Activated CD4-positive, alpha-beta T cell treated with anti-CD3 and anti-CD28 coated beads, Interleukin-2, amount 50 U/mL, for 48 hours (primary cell): ENCODE results near the gene FOXP1.

Experiments used
- DNase-seq, 2 experiments: peaks; one replicate each; pipeline ENCODE4 v3.0.0-alpha.2; 2020

Gene FOXP1

GRCh38 chr3:71318458-71318827 is 265.1 kb downstream of the FOXP1 start:
- no peak for DNase-seq

- DNase-seq, result no peak
Measured at GRCh38 chr3:71317749-71318457, 265.6 kb downstream of the FOXP1 start.

DNA sequence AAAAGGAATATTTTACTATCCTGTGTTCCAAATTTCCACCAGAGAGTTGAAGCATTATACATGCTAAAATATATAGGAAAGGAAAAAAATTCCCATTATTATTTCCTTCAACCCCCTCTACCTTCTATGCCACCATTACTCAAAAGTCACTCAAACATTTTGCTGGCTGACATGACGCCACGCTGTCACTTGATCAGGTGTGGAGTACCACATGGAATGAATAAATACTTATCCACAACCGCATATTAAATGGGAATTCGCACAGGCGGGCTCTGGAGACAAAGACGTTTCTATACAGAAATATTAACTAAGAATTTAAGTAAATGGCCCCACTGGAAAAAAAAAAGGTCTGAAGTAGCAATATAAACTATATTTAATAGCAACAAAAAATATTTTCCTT is 266.4 kb downstream of the FOXP1 start:
- no peak for DNase-seq

GRCh38 chr3:71316066-71316777 is 267.3 kb downstream of the FOXP1 start:
- DNase-seq, result no peak

DNA sequence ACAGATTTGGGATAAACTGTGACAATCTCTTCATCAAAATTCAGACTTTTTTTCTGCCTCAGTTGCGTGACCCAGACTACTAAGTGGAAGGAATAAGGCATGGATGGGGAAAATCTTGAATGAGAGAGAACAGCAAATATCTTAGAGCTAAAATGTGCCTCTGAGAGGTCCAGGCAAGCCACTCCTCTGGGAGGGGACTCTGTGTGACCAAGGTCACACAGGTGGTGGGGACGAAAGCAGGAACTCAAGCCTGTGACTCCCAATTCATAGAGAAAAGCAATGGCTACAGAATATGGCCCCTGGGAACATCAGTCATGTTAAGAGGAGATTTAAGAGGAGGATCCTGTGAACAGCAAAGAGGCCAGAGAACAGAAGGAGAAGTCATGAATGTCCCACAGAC is 268.1 kb downstream of the FOXP1 start:
- no peak for DNase-seq

DNA sequence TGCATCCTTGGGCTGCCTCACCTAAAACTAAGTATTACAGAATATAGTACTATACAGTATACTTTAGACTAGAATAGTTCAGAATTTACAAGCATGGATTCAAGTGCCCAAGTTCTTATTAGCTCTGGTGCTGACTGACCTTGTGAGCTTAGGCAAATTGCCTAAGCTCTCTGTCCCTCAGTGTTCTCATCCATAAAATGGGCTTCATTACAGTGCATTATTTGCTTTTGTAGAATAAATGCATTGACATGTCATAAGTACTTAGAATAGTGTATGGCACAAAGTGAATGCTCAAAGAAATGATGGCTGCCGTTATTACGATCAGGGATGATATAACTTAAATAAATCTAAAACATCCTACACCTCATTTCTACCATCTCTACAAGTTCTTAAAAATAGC is 269.7 kb downstream of the FOXP1 start:
- DNase-seq, result no peak

DNA sequence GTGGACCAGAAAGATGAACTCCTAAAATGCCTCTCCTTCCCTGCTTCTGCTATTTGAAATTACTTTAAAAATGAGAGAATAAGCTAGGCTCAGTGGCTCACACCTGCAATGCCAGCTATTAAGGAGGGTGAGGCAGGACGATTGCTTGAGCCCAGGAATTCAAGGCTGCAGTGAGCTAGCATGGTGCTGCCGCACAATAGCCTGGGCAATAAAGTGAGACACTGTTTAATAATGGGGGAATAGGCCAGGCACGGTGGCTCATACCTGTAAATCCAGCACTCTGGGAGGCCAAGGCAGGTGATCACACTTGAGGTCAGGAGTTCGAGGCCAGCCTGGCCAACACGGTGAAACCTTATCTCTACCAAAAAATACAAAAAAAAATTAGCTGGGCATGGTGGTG is 271.1 kb downstream of the FOXP1 start:
- no peak for DNase-seq

GRCh38 chr3:71311661-71312046 is 271.9 kb downstream of the FOXP1 start:
- no peak for DNase-seq

- DNase-seq, result no peak
Measured at GRCh38 chr3:71310980-71311660, 272.4 kb downstream of the FOXP1 start.

DNA sequence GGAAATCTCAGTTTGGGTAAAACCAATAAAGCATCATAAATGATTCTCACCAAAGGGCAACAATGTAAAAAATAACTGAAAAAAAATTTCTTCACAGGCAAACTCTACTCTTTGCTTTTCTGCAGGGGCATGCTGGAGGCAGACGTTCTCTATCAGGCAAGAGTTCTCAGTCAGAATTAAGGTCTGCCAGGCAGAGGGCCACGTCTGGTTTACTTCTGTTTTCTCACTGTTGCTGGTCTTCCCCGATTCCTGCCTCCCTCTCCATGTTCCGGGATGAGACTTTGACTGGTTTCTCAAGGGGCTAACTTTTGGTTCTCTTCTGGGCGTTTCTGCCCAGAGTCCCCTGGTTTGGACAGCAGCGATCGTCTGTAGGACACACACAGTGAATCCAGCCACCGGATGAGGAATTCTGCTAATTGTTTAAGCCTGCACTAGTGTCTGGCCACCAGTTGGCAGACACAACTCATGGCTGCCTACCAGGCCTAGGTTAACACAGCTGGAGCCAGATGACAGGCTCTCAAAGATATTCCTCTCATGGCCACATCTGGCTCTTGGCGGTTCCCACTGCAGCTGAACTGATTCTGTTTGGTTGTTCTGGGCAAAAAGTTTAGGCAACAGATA is 273.1 kb downstream of the FOXP1 start:
- DNase-seq, result no peak

- no peak for DNase-seq
Measured at GRCh38 chr3:71309886-71310285, 273.6 kb downstream of the FOXP1 start.

DNA sequence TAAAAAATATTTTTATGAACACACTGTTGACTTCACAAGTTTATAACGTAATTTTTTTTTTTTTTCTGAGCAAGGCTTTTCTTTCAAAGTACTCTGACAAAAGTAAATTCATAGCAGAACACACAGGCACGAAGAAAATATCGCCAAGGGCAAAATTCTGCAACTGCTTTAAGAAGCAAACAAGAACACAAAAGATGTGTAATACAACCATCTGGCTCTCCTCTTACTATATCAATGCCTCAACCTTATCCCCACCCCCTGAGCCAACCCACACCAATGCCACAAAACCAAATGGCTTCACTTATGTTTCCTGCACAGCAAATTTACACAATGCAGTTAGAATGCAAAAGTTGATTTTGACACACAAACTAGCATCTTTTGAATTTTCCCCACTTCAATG is 274.2 kb downstream of the FOXP1 start:
- peak; percentile 45 to 61 for DNase-seq

DNA sequence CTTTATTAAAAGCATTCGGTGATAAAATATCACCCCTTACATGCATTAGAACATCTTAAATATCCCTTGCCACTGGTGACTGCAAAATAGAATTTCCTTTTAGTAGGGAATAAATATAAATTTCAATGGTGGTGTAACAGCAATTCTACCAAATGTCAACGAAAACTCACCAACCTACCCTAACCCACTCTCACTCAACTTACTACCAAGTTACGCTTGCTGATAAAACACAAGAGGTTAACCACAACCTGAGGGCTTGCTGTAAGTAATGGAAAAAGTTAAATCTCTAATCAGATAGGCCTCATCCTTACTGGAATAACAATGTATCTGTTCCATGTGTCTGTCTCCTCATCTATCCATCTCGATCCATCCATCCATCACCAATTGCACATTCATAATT is 274.7 kb downstream of the FOXP1 start:
- no peak for DNase-seq

DNA sequence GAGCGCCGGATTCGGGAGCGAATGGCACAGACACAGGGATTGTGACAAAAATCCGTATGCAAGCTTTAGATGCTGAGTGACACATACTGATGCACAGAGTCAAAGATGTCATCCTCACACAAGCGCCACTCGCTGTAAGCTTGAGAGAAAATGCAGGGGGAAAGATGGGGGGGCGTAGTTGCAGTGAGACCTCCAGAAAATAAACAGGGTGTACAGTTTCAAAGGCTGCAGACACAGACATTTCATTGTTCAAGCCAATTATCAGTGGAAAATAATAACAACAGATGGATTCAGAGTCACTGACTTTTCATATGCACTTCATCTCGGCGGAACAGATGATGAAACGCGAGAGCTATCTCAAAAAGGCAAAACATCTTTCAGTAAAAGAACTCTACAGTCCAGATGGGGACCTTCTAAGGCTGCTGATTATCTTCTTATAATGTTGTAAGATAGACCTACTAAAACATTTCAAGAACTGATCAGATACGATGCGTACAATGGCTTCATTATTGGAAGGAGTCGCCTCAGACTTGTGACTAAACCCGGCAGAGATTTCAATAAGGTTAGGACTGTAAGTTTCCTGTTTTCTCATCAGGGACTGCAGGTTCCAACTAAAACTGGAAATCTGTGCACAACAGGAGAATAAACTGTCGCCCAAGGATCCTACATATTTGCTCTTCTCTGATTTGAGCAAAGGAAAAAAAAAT is 275.4 kb downstream of the FOXP1 start:
- no peak for DNase-seq

GRCh38 chr3:71305231-71306206 is 278.0 kb downstream of the FOXP1 start:
- peak; percentile 31 to 42 for DNase-seq

DNA sequence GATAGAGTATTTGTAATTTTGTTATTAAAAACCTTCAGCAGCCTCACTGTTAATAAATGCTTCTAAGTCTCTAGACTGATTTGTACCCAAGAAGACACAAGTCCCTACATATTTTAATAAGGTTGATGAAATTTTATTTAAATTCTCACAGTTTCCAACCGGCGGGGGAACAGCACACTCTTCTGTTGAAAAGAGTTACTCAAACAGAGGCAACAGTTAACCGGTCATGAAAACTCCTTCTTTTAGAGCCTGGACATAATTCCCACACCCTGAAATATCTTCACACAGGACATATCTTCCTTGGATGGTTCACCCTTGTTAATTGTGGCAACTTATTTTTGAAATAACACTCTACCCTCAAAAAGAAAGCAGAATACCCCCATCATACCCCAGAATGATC is 278.8 kb downstream of the FOXP1 start:
- DNase-seq, result peak in 1 of 2 experiments; percentile 18

GRCh38 chr3:71304247-71304646 is 279.3 kb downstream of the FOXP1 start:
- DNase-seq, result no peak

DNA sequence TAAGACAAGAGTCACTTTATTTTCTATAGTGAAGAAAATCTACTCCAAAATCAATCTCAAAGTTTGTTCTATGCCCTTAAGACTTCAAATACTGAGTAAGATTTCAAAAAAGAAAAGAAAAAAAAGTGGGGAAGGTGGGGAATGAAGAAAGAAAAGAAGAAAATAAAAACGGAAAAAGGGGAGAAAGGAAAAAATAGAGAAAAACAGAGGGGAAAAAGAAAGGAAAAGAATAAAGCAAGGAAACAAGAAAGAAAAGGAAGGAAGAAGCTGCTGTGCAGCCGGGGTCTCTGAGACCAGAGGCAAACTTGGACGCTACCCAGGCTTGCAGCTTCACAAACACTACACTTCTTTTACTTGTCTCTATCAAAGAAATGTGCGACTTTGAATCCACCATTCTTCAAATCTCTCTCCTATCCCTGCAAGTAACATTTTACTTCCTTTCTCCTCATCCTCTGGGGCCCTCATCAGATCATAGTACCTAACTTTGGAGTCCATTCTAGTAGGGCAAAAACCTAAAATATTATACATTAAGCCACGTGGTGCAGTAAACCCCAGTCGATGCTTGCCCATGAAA is 279.8 kb downstream of the FOXP1 start:
- peak in 1 of 2 experiments; percentile 35 for DNase-seq

DNA sequence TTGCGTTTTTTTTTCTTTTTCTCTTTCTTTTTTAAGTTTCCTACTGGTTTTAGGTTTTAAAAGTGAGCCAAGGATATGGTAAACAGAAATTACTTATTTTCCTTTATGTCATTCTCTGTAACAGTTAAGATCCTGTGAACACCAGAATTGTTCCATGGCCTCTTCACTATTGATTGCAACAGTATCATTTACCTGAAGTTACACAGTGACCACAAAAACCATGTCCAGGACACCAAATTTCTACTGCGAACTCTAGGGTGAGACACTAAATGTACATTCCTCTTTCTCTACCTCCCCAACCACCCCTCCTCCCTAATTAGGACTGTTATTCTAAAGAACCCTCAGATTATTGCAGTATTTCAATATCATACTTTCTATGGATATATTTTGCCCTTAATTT is 280.9 kb downstream of the FOXP1 start:
- DNase-seq, result no peak

DNA sequence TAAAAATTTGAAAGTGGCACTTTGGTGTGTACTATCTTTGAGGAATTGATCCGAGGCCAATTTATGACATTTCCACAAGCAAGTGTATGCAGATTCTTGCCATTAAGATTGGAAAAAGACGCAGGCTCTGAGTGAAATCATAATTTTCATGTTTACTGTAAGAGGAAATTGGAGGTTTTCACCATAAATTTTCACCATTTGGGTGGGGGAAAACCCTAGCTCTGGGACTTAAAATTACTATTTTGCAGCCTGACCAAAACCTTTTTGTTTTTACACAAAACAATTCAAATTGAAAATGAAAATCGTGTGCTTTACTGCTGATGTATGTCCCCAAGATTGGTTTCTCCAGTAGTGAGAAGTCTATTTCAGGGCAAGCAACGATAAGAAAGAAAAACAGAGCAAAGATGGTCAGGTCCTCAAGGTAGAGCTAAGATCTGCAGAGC is 282.6 kb downstream of the FOXP1 start:
- no peak for DNase-seq

- no peak for DNase-seq
Measured at GRCh38 chr3:71299160-71299559, 284.4 kb downstream of the FOXP1 start.
